ENCODE data around the gene TSPAN18.

DNA sequence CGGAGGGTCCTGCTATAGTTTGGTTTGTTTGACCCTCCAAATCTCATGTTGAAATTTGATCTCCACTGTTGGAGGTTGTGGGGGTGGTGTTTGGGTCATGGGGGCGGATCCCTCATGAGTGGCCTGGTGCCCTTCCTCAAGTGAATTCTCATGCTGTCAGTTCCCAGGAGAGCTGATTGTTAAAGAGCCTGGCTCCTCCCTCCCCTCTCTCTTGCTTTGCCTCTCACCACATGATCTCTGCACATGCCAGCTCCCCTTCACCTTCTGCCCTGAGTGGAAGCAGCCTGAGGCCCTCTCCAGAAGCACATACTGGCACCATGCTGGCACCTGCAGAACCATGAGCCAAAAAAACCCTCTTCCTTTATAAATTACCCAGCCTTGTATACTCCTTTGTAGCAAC lies 7.1 kb downstream of the TSPAN18 start:
- TF ChIP-seq EZH2phosphoT487 (IDR thresholded peaks at IDR 0.05; ENCODE audit: insufficient read depth, low read depth) (no peak), EZH2 (IDR thresholded peaks at IDR 0.05; ENCODE audit: insufficient read depth, poor library complexity, severe bottlenecking) (no peak)

Measured in GM23248 (cell line).